ENCODE measurements around the gene PROM1. TPM values are rescaled to one million over a fixed set of nuclear protein-coding genes. Genes with fewer than 3 reads are reported as not detected.
A peak's percentile ranks its signal among the peaks of the same experiment; 100 is the strongest.

The PROM1 gene
- total RNA-seq, 1 donor from 2014 or later: 55.9 TPM

DNA sequence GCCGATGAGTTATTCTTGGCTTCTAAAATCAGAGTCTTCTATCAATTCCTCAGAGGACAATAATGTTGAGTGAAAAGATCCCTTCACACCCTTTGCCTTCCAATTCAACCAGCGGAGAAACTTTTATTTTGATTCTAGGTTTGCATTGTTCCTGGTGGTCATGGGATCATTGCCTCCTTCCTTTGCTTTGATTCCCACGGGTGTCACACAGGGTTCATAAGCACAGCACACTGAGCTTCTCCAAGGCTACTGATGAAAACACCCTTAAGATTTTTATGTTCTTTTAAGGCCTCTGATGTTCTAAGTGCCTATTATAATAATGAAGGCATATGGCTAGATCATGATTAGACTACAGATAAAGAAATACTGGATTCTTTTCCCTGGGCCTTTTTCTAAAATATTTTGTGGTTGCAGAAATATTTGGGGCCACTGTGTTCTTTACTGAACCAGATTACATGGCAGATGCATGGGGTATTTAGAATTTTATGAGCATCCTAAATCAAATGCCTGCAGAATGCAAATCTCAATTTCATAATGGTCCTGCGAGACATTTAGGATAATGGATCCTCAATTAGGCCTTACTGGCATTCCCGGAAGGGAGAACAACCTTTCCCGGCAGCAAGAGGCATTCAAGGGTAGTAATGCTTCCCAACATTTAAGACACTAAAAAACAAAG is 76.9 kb downstream of the PROM1 start:
- Histone ChIP-seq H4K20me1 (ENCODE audit: low read depth) (no peaks in the 10 kb centered on the region), H2AFZ (replicated peaks) (no peak overlapping the region), H3K4me1 (peaks cover 5% of the 10 kb centered on the region), H3K9me3 (ENCODE audit: low read depth) (no peaks in the 10 kb centered on the region), H3K4me2 (no peak overlapping the region), H3F3A (ENCODE audit: low read depth) (peaks cover 6% of the 10 kb centered on the region), H3K79me2 (ENCODE audit: low read depth) (no peaks in the 10 kb centered on the region), H3K36me3 (no peaks in the 10 kb centered on the region), H3K9ac (no peak overlapping the region), H3K27me3 (no peaks in the 10 kb centered on the region), H3K27ac (no peak overlapping the region), H3K4me3 (no peak overlapping the region)
- no peak for TF ChIP-seq EZH2 (IDR thresholded peaks at IDR 0.05)
- TF ChIP-seq, protein P1, sequence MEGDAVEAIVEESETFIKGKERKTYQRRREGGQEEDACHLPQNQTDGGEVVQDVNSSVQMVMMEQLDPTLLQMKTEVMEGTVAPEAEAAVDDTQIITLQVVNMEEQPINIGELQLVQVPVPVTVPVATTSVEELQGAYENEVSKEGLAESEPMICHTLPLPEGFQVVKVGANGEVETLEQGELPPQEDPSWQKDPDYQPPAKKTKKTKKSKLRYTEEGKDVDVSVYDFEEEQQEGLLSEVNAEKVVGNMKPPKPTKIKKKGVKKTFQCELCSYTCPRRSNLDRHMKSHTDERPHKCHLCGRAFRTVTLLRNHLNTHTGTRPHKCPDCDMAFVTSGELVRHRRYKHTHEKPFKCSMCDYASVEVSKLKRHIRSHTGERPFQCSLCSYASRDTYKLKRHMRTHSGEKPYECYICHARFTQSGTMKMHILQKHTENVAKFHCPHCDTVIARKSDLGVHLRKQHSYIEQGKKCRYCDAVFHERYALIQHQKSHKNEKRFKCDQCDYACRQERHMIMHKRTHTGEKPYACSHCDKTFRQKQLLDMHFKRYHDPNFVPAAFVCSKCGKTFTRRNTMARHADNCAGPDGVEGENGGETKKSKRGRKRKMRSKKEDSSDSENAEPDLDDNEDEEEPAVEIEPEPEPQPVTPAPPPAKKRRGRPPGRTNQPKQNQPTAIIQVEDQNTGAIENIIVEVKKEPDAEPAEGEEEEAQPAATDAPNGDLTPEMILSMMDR (IDR thresholded peaks at IDR 0.05): no peak
- TF ChIP-seq EZH2phosphoT487 (IDR thresholded peaks at IDR 0.05): no peak
- Mint-ChIP-seq H3K36me3 (peaks cover 7% of the 10 kb centered on the region), H3K27ac (peak overlapping the region; percentile 36), H3K9me3 (no peaks in the 10 kb centered on the region), H3K4me1 (no peaks in the 10 kb centered on the region), H3K27me3 (ENCODE audit: insufficient read depth, low read depth) (no peaks in the 10 kb centered on the region), H3K4me3 (no peak overlapping the region)
- DNase-seq (ENCODE audit: low spot score): no peak

DNA sequence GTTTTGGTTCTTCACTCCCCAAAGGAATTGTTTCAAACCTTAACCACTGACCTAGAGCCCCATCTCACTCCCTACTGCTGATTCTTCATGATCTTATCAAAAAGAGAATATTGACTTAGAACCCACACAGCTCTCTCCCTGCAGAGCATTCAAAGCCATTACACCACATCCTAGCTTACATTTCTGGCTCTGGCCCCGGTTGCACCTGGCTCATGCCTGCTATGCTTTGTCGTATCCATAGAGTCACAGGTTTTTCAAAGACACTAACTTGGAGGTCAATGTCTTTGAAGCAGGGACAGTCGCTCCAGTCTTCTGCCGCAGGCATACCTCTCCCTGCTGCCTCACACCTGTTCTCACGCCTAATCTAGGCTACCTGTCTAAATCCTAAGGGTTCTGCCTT is 78.1 kb downstream of the PROM1 start:
- Histone ChIP-seq H3F3A (ENCODE audit: low read depth) (peaks cover 10% of the 10 kb centered on the region), H3K9ac (no peak overlapping the region), H3K4me2 (no peak overlapping the region), H2AFZ (replicated peaks) (no peak overlapping the region), H4K20me1 (ENCODE audit: low read depth) (no peaks in the 10 kb centered on the region), H3K27ac (no peak overlapping the region), H3K27me3 (no peaks in the 10 kb centered on the region), H3K4me3 (no peak overlapping the region), H3K79me2 (ENCODE audit: low read depth) (no peaks in the 10 kb centered on the region), H3K9me3 (ENCODE audit: low read depth) (no peaks in the 10 kb centered on the region), H3K4me1 (peaks cover 5% of the 10 kb centered on the region), H3K36me3 (no peaks in the 10 kb centered on the region)
- H3K27ac Mint-ChIP-seq: no peak overlapping the region
- TF ChIP-seq, protein P1 (IDR thresholded peaks at IDR 0.05): no peak
- TF ChIP-seq EZH2 (IDR thresholded peaks at IDR 0.05): no peak
- H3K36me3 Mint-ChIP-seq: peaks cover 2% of the 10 kb centered on the region
- H3K4me3 Mint-ChIP-seq: no peak overlapping the region
- H3K27me3 Mint-ChIP-seq (ENCODE audit: insufficient read depth, low read depth): no peaks in the 10 kb centered on the region
- H3K4me1 Mint-ChIP-seq: no peaks in the 10 kb centered on the region
- no peaks in the 10 kb centered on the region for H3K9me3 Mint-ChIP-seq
- DNase-seq (ENCODE audit: low spot score): no peak

DNA sequence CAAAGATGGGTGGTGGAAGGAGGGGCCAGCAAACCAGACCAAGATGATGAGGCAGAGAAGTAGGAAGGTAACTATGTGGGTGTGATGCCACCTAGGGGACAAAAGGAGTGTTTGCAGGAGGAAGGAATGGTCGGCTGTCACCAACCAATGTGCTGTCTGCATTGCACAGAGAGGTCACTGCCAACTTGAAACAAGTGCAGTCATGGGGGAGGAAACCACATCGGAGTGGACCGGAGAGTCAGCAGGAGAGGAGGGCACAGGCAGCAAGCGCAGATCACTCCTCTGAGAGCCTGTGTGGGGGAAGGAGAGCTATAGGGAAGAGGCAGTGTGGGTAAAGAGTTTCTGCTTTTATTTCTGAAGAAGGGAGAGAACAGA is 82.4 kb downstream of the PROM1 start:
- Mint-ChIP-seq H3K27me3 (ENCODE audit: insufficient read depth, low read depth) (no peaks in the 10 kb centered on the region), H3K27ac (no peak overlapping the region), H3K4me1 (no peaks in the 10 kb centered on the region), H3K4me3 (no peak overlapping the region), H3K36me3 (peaks cover 4% of the 10 kb centered on the region), H3K9me3 (no peaks in the 10 kb centered on the region)
- no peaks in the 10 kb centered on the region for H3K79me2 ChIP-seq (ENCODE audit: low read depth)
- peaks cover 6% of the 10 kb centered on the region for H3K36me3 ChIP-seq
- peaks cover 10% of the 10 kb centered on the region for H3F3A ChIP-seq (ENCODE audit: low read depth)
- H2AFZ ChIP-seq (replicated peaks): no peak overlapping the region
- no peak for TF ChIP-seq EZH2phosphoT487 (IDR thresholded peaks at IDR 0.05)
- TF ChIP-seq, protein P1 (IDR thresholded peaks at IDR 0.05): peak; percentile 85
- DNase-seq (ENCODE audit: low spot score): peak; percentile 71
- no peaks in the 10 kb centered on the region for H3K27me3 ChIP-seq
- H3K4me3 ChIP-seq: no peak overlapping the region
- H3K4me2 ChIP-seq: no peak overlapping the region
- no peak overlapping the region for H3K9ac ChIP-seq
- no peaks in the 10 kb centered on the region for H4K20me1 ChIP-seq (ENCODE audit: low read depth)
- no peaks in the 10 kb centered on the region for H3K9me3 ChIP-seq (ENCODE audit: low read depth)
- no peaks in the 10 kb centered on the region for H3K4me1 ChIP-seq
- H3K27ac ChIP-seq: no peak overlapping the region

Measured in neural progenitor cell (in vitro differentiated cells).